ENCODE data around the gene MAP7.

MAP7 gene

DNA sequence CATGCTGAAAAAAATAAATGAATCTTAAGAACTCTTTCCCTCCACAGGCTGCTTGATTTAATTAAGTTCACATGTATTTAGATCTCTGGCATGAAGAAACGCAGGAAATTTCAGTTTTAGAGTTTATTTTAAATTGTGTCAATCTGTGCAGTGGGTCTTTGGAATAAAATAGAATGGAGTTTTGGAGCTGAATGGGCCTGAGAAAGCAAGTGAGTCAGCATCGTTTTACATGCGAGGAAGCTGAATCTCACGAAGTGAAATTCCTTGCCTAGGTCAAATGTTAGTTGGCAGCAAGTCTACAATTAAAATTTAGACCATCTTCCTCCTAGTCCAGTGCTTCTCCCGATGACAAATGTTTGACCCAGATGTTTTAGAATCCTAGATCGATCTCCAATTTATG is 22.4 kb downstream of the MAP7 start:
- DNase-seq, result no peak

DNA sequence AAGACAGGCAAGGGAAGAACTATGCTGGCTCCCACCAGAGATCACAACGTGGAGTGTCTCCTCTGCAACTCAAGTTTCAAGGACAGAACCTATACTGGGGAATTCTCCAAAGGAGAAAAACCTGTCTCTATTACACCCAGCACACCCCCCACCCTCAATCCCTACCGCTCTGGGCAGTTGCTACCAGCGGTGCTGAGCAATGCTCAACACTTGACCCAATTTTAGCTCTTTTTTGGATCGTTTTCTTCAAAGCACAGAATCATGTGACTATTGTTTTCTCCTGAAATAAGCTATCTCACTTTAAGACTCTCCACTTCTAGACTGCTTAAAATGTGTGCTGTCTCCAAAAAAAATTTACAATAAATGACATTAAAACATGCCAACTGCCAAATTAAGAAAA is 23.3 kb downstream of the MAP7 start:
- DNase-seq, result no peak

DNA sequence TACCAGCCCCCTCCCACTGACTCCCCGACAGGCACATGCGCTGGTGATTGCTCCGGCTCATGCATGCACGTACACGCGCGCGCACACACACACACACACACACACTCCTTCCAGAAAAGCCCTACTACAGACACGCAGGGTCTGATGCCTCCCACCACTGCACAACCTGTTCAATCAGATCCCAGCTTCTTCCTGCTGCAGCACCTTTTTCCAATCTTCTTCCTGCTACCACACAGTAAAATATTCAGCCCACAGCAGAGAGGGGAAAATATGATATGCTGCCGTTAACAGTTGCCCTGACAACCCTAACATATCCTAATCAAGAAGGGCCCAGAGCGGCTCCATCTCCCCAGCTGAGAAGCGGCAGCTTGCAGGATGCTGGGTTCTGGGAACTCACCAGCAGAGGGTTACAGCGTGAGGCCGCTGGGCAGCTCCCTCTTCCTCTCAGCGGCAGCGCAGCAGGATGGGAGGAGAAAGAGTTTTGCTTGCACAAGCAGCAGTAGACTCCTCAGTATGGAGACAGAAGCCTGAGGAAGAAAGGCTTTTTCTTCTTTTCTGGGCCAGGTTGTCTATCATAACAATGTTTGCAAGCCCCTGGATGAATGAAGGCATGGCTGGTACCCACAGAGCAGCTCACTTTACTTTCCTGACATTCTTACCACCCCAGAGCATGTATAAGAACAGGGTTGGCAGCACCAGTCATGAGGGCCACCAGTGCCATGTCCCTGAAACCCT is 23.9 kb downstream of the MAP7 start:
- DNase-seq, result peak; percentile 55

DNA sequence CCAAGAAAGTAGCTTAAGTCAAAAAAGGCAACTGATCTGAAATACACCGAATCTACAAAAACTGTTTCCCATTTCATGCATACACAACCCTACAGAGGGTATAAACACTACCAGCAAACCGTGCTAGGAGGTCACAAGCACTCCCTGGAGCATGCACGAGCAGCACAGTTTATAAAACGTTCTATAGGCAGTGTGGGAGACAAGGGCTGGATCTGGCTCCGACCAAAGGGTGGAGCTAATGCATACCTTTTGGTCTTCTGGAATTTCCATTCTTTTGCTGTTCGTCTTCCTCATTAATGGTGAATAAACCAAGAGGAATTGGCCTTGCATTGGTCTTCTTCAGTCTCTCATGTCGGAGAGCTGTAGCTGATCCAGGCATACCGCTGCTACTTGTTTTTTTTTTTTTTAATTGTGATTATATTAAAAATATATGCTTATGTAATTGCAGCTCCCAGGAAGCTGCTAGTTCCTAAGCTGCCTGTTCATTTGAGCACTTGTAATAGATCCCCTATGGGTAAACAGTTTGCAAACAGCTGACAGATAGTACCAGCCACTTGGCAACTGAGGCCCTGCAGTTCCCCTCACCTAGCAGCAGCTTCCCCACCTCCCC is 24.5 kb downstream of the MAP7 start:
- DNase-seq, result no peak

DNA sequence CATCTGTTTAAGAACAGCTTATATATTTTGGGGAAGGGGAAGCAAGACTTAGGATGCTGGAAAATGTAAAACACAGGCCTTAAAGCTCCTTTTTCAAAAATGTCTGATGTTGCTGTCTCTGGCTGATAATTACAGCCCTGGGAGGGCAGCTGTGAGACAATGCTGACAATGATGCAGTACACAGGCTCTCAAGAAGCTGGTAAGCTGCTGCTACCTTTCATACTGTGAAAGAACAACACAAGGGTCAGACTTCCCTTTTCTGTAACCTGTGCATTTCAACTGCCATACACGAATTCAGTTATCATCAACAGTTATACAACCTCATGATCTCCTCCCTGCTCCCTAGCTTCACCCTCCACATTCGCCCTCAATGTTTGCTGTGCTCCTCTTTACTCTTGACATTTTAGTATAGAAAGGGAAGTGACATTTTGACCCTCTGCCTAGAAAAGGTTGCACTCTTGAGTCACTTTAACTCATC is 25.2 kb downstream of the MAP7 start:
- no peak for DNase-seq

DNA sequence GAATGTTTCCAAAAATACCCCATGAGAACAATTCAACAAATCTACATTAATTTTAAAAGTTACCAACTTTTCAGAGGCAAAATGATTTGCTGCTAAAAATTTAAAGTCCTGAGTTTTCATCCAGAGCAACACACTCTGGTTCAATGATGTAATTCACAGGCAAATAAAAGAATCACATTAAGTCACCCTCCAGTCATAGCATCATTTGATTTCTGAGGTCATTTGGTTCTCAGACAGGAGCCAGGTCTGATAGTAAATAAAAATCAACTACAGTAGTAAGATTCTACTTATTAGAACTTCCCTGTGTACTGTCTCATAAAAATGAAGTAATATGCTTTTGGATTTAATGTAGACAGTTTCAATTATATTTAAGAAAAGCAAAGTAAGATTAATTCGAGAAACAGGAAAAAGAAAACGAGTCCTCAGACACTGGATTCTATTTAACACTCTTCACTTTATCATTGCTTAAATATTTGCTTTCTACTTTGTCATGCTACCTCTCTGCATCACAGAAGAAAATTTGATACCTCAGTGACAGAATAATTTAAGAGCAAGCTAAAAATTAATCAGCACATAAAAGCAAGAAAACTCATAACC is 25.8 kb downstream of the MAP7 start:
- no peak for DNase-seq

DNA sequence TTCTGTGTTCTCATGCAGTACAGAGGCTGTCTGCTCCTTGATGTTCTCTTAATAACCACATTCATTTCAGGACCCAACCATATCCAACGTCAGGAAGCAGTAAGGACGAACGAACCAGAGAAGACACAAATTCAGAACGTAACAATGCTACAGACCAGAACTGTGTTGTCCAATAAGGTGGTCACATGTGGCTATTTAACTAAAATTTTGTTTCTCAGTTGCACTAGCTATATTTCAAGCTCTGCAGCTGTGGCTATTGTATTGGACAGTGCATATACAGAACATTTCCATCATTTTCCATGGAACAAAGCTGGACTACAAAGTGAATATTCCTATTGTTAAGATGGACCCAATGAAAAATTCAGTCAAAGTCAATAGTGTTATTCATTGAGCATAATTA is 27.0 kb downstream of the MAP7 start:
- DNase-seq, result no peak

DNA sequence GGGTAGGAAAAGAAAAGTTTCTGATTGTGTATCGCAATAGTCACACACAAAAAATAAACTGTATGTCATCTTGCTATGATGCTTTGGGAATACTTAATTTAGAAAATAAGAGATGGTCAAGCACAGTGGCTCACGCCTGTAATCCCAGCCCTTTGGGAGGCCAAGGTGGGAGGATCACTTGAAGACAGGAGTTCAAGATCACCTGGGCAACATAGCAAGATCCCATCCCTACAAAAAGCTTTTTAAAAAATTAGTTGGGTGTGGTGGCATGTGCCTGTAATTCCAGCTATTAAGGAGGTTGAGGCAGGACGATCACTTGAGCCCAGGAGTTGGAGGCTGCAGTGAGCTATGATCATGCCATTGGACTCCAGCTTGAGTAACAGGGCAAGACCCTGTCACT is 27.6 kb downstream of the MAP7 start:
- DNase-seq, result no peak

DNA sequence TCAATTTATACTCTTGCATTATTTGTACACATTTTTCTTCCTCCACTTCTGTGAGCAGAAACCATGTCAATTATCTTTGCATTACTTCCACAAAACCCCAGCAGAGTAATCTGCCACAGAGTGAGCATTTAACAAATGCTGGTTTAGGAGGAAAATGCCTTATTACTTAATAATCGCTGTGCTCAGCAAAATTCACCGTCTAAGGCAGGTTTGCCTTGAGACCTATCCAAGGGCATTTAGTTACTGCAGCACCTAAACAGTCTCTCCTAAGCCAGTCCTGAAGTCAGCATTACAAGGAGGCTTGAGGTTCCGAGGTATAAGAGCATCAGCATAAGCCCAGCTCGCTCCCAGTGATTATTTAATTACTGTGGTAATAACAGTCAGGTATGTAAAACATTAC is 28.3 kb downstream of the MAP7 start:
- no peak for DNase-seq

DNA sequence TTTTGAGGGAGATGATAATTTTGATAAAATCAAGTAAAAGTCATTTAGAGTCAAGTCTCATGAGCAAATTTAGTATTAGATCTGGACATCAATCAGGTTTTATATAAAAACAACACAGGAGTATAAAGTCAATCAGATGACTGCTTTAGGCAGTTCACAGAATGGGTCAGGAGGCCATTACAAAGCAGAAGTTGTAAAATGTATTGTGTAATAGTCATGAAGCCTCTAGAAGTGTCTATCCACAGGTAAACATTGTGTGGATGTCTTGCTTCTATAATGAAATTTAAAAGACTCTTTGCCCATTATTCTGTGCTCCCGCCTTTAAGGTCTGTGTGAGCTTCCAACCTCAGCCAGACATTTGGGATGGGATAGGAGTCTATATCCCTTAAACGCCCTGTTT is 28.8 kb downstream of the MAP7 start:
- no peak for DNase-seq

DNA sequence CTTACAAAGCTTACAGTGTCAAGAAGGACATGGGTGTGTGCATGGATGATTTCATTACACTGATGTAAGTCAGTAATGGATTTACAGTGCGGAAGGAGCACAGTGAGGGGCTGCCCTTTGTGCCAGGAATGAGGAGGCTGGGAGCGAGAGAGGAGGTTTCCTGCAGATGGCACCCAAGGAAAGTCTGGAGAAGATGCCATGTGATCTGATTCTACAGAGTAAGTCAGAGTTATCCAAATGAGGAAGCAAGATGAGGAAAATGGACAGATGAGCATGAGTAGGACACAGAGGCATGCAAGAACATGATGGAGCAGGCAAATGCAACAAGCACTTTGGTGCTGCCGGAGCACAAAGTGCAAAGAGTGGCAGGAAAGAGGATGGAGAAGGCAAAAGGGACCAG is 29.7 kb downstream of the MAP7 start:
- DNase-seq, result no peak

DNA sequence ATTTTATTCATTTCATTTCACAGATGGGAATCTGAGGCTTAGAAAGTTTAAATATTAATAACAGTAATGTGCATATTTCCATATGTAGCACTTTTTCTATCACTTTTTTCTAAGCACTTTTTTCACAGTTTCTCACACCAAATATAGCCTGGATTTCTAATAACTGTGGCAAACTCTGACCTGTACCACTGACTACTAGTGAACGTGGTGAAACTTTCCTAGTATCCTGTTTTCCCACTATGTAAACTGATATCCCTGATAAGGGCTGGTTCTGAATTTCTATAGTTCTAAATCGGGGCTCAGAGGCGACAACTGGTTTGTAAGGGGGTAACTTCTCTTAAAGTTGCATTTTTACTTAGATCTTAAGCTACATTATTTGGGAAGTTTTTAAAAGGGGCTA is 32.6 kb downstream of the MAP7 start:
- no peak for DNase-seq

DNA sequence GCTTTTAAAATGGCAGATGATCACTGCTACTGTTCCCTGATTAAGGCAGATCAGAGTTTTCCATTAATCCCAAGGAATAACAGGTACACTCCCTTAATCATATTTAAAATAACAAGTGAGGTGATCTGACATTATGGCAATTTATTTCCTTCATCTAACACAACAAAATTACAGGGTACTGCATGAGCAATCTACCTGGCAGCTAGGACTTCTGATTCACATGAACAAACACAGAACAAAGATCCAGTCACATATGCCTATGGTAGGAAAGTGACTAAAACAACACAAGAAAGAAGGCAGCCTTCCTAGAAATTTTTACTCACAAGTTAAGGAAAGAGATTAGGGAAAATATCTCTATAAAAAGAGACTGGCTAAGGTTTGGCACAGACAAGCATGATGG is 33.2 kb downstream of the MAP7 start:
- no peak for DNase-seq

DNA sequence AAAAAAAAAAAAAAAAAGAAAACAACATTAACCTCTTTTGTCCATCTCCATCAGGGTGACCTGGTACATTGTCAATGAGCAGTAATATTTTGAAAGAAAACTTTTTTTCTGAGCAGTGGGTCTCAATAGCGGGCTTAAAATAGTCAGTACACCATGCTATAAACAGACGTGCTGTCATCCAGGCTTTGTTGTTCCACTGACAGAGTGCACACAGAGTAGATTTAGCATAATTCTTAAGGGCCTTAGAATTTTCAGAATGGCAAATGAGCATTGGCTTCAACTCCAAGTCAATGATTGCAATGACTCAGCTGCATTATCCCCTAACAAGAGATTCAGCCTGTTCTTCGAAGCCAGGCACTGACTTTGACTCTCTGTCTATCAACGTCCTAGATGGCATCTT is 35.6 kb downstream of the MAP7 start:
- no peak for DNase-seq

DNA sequence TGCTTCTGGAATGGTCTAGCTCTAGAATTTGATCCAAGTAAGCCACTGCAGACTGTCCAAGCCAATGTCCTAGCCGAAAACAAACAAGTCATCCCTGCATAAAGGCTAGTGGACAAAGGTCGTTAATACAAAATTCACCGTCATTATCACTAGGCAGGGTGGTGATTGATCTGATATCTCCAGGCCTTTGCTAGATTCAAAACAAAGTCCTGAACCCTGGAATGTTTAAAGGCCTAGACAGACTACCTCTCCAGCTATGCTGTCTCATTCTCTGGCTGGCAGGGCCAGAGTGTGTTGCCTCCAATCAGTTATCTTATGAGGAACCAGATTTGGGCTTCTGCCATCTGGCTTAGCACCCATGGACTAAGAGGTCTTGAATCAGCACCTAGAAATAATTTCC is 38.3 kb downstream of the MAP7 start:
- no peak for DNase-seq

DNA sequence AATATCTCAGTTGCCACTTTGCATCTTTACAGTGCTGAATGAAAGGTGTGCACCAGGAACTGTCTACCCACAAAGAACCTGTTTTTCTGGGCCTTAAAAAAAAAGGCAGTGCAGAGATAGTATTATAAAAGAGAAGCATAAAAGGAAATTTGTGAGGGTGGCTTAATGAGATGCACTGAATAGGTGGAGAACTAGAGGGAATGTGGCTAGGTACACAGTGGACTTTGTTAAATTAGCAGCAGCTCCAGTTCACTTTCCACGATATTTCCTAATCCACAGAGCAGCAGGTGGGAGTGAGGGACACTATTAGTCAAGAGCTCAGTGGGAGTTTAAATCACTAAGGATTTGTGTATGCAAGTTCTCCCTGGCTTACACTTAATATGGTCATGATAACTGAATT is 38.8 kb downstream of the MAP7 start:
- no peak for DNase-seq

DNA sequence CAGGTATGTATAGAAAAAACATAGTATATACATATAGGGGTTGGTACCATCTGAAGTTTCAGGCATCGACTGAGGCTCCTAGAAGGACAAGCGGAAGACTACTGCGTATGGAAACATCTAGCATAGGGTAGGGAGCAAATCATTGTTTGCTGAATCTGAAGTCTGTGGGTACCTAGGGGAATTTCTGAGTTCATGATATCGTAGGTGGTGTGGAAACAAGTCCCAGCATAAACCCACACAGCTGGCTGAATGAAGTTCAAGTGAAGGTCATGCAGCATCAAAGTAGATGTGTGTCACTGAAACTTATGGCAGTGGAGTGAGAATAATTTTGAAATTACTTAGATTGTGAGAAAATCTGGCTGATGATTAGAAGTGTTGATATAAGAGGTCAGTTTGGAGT is 39.4 kb downstream of the MAP7 start:
- DNase-seq, result no peak

DNA sequence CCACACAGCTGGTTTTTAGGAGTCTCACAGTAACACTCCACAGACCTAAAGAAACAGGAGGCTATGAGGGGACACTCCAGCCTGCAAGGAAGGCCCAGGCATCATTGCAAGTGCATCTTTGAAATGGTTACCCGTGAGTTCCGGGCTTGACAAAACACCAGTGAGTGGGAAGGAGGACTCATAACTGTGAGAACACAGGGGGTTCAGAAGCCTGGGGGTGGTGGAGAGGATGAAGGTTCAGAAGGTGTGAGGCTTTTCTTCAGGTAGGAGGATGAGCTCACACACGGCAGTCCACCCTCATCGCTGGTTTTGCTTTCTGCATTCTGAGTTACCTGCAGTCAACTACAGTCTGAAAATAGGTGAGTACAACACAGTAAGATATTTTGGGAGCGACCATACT is 39.9 kb downstream of the MAP7 start:
- DNase-seq, result no peak

DNA sequence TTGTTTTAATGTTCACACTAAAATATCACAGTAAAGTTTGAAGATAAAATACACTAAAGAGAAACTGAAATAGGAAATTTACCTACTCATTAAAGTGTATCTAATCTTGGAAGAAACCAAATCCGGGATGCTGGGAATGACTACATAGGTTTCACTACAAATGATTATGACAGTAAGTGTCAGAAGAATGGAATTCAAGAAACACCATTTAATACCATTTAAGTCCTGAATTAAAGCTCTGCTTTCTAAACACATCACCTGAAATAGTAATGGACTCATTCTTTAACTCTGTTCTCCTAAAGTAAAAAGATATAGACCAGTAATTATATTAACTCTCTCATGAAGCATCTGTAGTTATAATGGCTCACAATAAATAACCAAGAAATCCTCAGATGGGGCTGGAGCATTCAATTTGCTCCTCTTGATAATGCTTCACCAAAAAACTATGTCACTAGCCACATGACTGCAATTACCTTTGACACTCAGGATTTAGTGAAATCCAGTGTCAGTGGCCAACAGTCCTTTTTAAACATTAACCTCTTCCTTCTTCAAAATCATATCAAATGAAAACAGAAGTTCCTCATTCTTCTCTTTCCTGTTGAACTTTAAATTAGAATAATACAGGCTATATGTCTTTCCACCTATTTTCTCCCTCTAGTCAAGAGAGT is 41.4 kb downstream of the MAP7 start:
- no peak for DNase-seq

DNA sequence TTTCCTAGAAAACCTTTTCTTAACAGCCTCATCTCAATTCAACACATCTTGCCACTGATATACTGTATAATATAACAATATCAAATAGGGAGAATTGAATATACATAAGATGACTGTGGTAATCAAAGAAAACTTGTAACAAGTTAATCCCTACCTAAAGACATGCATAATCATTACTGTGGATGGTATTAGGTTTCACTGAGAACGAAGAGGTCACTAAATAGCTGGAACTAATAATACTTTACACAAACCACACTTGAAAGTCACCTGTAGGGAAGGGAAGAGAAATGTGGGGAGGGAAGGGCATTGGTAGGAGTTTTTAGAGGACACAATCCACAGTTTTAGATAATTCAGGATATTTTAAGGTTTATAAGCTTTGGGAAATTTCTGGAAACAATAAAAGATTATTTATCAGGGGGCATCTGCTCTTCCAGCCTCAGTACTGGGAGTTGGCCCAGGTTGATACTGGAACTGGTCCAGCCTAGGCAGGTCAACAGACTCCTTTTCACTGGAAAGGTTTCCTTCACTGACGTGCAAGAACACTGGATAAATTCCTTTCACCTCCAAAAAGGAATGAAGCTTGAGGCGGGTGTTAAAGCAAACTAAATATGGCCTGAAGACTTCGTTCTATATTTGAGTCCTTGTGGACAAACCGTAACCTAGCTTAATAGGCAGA is 44.0 kb downstream of the MAP7 start:
- DNase-seq, result no peak

DNA sequence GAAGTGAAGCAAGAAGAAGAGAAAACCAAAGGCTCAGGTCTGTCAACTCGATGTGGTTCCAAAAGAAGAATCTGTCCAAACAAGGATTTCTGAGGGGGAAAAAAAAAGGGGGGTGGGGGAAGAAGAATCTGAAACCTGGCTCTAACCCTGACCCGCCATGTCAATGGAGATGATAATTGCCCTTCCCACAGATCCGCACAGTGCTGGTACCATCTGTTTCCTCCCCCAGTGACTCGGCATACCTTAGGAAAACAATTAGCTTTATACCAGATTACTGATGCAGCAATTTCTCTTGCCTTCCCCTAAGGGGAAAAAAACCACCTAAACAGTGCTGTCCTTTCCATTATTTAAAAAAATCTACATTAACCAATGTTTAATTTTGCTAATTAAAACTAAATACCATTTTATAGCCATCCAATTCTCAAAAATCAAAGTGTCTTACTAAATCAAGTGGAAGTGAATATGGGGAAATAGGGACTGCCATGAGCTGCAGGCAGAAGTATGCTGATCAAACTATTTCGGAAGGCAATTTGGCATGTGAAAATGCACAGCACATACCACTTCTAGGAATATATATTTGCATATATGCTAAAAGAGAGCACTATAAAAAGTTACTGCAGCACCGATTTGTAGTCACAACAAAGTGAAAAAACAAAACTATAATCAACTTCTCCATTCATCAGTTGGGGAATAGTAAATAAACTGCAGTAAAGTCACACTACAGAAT is 46.8 kb downstream of the MAP7 start:
- DNase-seq, result no peak

DNA sequence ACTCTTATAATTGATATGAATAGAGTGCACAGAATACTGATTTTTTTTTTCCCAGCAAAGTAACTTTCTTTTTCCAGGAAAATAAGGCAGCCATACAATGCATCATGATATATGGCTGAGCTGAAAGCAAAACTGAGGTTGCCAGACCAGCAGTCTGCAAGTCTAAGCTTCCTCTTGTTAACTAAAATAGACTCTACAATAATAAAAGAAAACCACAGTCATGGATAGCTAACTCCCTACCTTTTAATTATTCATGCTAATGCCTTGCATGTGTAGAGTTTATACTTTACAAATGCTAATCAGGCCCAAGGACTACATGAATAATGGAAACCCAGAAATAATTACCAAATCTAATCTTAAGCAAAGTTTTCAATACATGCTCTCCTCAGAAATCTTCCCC is 47.4 kb downstream of the MAP7 start:
- no peak for DNase-seq

DNA sequence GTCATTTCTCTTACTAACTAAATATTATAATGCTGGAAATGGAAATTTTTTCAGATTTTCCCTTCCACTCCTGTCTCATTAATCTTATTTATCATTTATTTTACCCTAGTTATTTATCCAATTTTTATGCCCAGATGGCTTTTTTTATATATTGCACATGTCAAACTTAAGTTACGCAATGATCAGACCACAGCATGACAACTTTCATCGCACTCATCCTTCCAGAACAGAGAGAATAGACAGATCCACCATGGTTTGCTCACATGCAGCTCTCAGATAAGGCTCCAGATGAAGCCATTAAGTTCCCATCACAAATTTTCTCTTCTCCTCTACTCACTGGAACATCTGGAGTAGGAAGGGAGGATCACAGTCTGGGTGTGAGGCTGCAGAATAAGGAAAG is 48.7 kb downstream of the MAP7 start:
- DNase-seq, result no peak
